Retinal pigment epithelial cell (primary cell): ENCODE data around the gene CARNS1.

Source experiments
- DNase-seq: peaks from one replicate; pipeline ENCODE4 v3.0.0-alpha.2; 2010; ENCODE audit warnings: low read depth
- H3K4me3 ChIP-seq: 2 replicates; pipeline ENCODE4 v1.5.1; 2011; ENCODE audit warnings: mild to moderate bottlenecking, low read length, control low read depth, moderate library complexity
- TF ChIP-seq, protein P1 (sequence below): conservative IDR thresholded peaks from 2 replicates; pipeline ENCODE4 v1.5.1; 2011; ENCODE audit warnings: low read depth, low read length, control low read depth, inconsistent platforms

Gene CARNS1

DNA sequence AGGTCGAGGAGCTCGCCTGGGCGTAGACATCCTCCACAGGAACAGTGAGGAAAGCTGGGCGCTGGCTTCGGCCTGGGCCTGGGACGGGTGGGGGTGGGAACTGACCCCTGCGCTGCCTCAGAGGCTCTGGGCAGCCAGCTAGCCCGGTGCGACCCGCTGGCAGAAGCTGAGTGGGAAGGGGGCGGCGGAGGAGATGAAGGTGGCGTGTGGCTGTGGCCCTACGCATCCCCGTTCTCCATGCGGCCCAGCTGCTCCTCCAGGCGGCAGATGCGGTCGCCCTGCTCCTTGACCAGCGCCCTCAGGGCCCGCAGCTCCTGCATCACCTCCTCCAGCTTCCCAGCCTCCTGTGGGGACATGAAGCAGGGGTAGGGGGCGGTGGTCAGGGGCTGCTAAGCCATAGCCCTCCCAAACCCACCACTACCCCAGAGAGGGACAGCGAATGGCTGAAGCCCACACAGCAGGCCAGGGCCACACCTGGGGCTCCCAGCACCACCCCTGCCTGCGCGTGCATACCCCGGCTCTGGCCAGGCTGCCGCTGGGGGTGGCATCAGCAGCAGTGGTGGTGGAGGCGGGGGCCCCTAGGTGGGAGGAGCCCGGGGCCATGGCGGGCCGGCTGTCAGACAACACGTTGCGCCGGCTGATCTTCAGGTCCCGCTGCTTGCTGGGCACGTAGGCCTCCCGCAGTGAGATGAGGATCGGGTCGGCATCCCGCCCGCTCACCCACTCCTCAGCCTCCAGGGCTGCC is 22.9 kb downstream of the CARNS1 start:
- no peak overlapping the region for H3K4me3 ChIP-seq
- TF ChIP-seq, protein P1, sequence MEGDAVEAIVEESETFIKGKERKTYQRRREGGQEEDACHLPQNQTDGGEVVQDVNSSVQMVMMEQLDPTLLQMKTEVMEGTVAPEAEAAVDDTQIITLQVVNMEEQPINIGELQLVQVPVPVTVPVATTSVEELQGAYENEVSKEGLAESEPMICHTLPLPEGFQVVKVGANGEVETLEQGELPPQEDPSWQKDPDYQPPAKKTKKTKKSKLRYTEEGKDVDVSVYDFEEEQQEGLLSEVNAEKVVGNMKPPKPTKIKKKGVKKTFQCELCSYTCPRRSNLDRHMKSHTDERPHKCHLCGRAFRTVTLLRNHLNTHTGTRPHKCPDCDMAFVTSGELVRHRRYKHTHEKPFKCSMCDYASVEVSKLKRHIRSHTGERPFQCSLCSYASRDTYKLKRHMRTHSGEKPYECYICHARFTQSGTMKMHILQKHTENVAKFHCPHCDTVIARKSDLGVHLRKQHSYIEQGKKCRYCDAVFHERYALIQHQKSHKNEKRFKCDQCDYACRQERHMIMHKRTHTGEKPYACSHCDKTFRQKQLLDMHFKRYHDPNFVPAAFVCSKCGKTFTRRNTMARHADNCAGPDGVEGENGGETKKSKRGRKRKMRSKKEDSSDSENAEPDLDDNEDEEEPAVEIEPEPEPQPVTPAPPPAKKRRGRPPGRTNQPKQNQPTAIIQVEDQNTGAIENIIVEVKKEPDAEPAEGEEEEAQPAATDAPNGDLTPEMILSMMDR = no peak
- no peak for DNase-seq

DNA sequence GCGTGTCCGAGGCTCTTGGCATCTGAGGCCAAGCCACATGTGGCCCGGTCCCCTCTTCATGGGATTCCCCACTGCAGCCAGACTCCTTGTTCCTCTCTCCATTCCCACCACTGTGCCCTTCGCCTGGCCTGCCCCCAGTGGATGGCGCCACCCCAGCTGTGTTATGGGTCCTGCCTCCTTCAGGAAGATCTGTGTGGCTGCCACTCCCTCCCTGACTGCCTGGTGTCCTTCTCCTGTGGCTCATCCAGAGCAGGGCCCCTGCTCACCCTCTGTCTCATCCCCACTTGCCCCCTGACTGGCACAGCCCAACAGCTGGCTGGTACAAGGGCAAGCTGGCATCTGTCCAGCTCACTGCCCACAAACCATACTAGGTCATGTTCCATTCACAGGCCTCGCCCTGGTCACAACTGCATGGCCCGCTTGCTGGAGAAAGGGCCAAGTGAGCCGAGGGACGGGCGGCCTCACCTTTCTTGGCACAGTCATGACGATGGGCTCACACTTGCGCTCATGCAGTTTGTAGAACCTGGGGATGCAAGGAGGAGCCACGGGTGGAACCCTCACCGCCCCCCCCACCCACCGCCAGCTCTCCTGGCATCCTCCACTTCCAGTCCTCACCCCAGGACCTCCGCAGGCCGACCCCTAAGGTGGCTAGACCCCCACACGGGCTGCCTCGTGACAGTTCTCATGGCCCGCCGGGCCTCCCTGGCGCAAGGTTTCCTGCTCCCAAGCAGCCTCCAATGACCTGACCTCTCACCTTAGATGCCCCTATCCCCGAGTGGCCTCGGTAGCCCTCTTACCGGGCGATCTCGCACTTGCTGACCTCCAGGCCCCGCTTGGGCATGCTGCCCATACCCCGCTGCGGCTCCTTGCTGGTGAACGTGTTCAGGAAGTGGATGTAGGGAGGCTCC is 24.1 kb downstream of the CARNS1 start:
- TF ChIP-seq, protein P1 = peak; percentile 31
- no peak overlapping the region for H3K4me3 ChIP-seq
- DNase-seq = no peak

DNA sequence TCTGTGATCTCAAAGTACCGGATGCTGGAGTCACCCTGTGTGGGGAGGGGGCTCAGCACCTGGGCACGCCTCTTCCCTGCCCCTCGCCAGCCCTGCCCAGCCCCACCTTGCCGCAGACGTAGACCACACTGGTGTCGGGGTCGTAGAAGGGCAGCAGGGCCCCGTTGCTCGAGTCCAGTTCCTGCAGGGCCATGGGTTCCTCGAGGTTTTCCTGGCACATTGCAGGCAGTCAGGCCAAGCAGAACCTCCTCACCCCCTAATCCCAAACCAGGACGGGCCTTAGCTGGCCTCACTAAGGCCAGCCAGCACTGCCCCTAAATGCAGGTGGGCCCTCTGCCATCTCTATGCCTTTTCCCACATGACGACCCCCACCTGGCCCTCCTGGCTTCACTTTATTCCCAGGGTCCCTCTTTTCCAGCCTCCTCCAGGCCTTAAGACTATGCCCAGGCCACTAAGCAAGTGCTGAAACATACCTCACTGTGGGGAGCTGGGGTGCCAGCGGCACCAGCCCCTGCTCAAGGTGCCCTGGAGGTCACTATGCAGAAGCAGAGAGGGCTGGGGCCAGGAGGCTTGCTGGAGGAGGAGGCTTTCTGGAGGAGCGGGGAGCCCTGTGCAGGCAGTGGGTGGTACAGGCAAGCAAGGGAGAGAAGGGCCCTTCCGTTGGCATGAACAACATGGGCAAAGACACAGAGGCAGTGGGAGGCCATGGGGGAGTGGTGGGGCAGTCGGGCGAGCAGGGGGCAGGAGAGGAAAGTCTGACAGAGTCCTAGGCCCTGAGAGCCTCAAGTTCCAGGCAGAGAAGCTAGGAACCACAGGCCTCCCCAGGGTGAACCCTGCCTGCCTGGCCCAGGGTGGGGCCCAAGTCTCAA is 25.0 kb downstream of the CARNS1 start:
- DNase-seq = no peak
- TF ChIP-seq, protein P1 = no peak
- no peak overlapping the region for H3K4me3 ChIP-seq

DNA sequence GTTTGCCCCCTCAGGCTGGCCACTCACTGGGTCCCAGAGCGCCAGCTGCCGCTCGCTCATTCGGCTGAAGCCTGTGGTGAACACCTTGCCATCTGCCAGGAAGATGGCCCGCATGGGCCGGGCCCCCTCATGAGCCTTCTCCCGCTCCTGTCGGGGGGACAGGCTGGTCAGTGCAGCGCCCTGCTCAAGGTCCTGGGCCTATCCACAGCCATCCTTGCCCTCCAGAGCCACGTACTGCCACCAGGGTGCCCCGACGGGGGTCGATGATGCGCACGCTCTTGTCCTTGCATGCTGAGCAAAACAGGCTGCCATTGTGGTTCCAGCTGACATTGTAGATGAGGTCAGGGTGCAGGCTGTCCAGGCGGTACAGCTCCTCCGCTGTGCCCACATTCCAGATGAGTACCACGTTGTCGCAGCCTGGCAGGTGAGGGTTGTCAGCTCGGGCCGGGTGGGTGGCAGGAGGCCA is 25.7 kb downstream of the CARNS1 start:
- no peak overlapping the region for H3K4me3 ChIP-seq
- TF ChIP-seq, protein P1 = no peak
- DNase-seq = no peak

DNA sequence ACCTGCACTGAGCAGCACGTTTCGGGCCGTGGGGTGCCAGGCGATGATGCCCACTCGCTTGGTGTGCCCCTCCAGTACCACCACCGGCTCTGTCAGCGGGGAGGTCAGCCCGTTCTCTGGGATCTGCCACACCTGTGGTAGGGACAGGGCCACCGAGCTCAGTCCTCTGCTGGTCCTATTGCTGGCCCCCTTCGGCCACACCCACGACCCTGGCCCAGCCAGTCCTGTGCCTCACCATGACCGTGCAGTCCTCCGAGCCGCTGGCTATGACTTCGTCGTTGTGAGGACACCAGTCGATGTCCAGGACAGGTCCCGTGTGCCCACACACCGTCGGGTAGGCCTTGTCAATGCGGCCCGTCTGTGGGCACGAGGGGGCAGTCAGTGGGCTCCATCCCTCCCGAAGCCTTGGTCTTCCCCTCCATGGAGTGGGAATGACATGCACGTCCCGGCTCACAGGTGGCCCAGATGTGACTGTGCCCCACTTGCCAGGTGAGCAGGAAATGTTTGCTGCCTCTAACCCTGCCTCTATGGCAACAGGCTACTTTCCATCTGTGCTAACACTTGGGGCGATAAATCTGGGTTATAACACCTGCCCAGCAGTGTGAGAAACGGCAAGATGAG is 26.4 kb downstream of the CARNS1 start:
- no peak overlapping the region for H3K4me3 ChIP-seq
- no peak for DNase-seq
- TF ChIP-seq, protein P1 = no peak

DNA sequence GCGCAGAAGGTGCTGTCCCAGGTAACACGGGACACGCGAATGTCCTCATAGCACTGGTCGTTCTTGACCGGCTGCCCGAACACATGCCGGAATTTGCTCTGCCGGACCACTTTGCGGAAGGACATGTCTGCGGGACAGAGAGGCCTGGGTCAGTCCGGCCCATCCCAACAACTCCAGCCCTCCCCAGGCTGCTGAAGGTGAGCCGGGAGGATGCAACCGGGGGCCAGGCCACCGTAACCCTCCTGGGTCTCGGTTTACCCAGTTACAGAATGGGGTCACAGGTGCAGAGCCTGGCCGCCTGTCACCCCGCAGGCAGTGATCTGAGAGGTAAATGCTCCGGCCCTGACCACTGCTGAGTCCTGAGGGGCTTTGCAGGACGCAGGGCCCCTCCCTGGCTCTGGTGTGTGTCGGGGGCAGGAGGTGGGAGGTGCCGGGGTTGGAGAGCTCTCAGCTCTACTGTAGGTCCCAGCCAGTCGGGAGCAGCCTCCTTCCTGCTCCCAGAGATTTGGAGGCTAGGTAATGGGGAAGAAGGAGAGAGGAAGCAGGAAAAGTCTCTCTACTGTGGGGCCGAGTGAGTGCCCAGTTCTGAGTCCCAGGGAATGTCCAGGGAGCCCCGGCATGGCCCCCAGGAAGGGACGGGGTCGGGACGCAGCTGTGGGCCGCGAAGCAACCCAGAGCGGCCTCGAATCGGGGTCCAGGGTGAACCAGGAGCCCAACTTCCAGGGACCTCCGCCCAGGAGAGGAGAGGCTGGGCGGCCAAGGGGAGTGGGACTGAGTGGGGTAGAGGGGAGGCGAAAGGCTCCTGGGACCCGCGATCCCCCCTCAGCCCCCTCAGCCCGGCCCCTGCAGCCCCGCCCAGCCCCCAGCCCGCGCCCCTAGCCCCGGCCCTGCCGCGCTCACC is 27.3 kb downstream of the CARNS1 start:
- H3K4me3 ChIP-seq = peak overlapping the region; percentile 78
- TF ChIP-seq, protein P1 = no peak
- DNase-seq = no peak
